T-helper 1 cell treated with Interleukin-12 subunit alpha and Interleukin-12 subunit beta and Interleukin-4 antibody, amounts not matched to agents 30 μg/mL and 1 μg/mL, for 36 hours (primary cell): ENCODE data around the gene PTGER4.
"Not testable (repeated sequence)": the region's sequence is repeated elsewhere in the genome, so short reads cannot be mapped to it uniquely, and the experiment has no call there.

Source experiments
- H3K27ac Mint-ChIP-seq: one replicate; pipeline ENCODE4 v1.8.0; 2021; ENCODE audit warnings: mild to moderate bottlenecking, mixed read lengths
- H3K27me3 Mint-ChIP-seq: one replicate; pipeline ENCODE4 v1.8.0; 2021; ENCODE audit warnings: low read depth, mixed read lengths
- H3K36me3 Mint-ChIP-seq: one replicate; pipeline ENCODE4 v1.8.0; 2021; ENCODE audit warnings: low read depth, mixed read lengths
- H3K4me1 Mint-ChIP-seq: one replicate; pipeline ENCODE4 v1.8.0; 2021; ENCODE audit warnings: low read depth, mixed read lengths
- H3K4me3 Mint-ChIP-seq: one replicate; pipeline ENCODE4 v1.8.0; 2021; ENCODE audit warnings: mild to moderate bottlenecking, moderate library complexity, mixed read lengths
- H3K9me3 Mint-ChIP-seq: one replicate; pipeline ENCODE4 v1.8.0; 2021; ENCODE audit warnings: mixed read lengths

PTGER4 gene

GRCh38 chr5:40655138-40655537, 24.6 kb upstream of the PTGER4 start:
- peak overlapping the region; percentile 91 for H3K4me3 Mint-ChIP-seq
- H3K36me3 Mint-ChIP-seq: peaks cover 11% of the 10 kb centered on the region
- peaks cover 16% of the 10 kb centered on the region for H3K9me3 Mint-ChIP-seq
- peaks cover 6% of the 10 kb centered on the region for H3K27me3 Mint-ChIP-seq
- peaks cover 61% of the 10 kb centered on the region for H3K4me1 Mint-ChIP-seq
- peak overlapping the region; percentile 95 for H3K27ac Mint-ChIP-seq

GRCh38 chr5:40656091-40656490, 23.6 kb upstream of the PTGER4 start:
- Mint-ChIP-seq H3K36me3 (peaks cover 11% of the 10 kb centered on the region), H3K9me3 (peaks cover 16% of the 10 kb centered on the region), H3K4me1 (peaks cover 56% of the 10 kb centered on the region)
- not testable (repeated sequence) for H3K4me3 Mint-ChIP-seq, H3K27me3 Mint-ChIP-seq, H3K27ac Mint-ChIP-seq

GRCh38 chr5:40656766-40657165, 22.9 kb upstream of the PTGER4 start:
- H3K4me1 Mint-ChIP-seq: peaks cover 55% of the 10 kb centered on the region
- H3K27me3 Mint-ChIP-seq: peaks cover 6% of the 10 kb centered on the region
- no peak overlapping the region for H3K27ac Mint-ChIP-seq
- peaks cover 11% of the 10 kb centered on the region for H3K36me3 Mint-ChIP-seq
- no peak overlapping the region for H3K4me3 Mint-ChIP-seq
- H3K9me3 Mint-ChIP-seq: peaks cover 16% of the 10 kb centered on the region

- peaks cover 21% of the 10 kb centered on the region for H3K4me1 Mint-ChIP-seq
- H3K36me3 Mint-ChIP-seq: peaks cover 11% of the 10 kb centered on the region
- peaks cover 6% of the 10 kb centered on the region for H3K27me3 Mint-ChIP-seq
- H3K4me3 Mint-ChIP-seq: no peak overlapping the region
- peaks cover 16% of the 10 kb centered on the region for H3K9me3 Mint-ChIP-seq
- no peak overlapping the region for H3K27ac Mint-ChIP-seq
Measured at GRCh38 chr5:40660751-40661150, 19.0 kb upstream of the PTGER4 start.

GRCh38 chr5:40665635-40666298, 13.9 kb upstream of the PTGER4 start:
- H3K27me3 Mint-ChIP-seq: no peaks in the 10 kb centered on the region
- peaks cover 13% of the 10 kb centered on the region for H3K4me1 Mint-ChIP-seq
- no peak overlapping the region for H3K4me3 Mint-ChIP-seq
- H3K36me3 Mint-ChIP-seq: no peaks in the 10 kb centered on the region
- no peaks in the 10 kb centered on the region for H3K9me3 Mint-ChIP-seq
- H3K27ac Mint-ChIP-seq: no peak overlapping the region

- H3K27me3 Mint-ChIP-seq: no peaks in the 10 kb centered on the region
- no peaks in the 10 kb centered on the region for H3K36me3 Mint-ChIP-seq
- H3K9me3 Mint-ChIP-seq: no peaks in the 10 kb centered on the region
- H3K4me1 Mint-ChIP-seq: peaks cover 13% of the 10 kb centered on the region
- no peak overlapping the region for H3K4me3 Mint-ChIP-seq
- H3K27ac Mint-ChIP-seq: no peak overlapping the region
Measured at GRCh38 chr5:40666657-40667056, 13.1 kb upstream of the PTGER4 start.

GRCh38 chr5:40667161-40667663, 12.5 kb upstream of the PTGER4 start:
- no peaks in the 10 kb centered on the region for H3K9me3 Mint-ChIP-seq
- no peak overlapping the region for H3K27ac Mint-ChIP-seq
- no peak overlapping the region for H3K4me3 Mint-ChIP-seq
- H3K36me3 Mint-ChIP-seq: no peaks in the 10 kb centered on the region
- H3K4me1 Mint-ChIP-seq: peaks cover 14% of the 10 kb centered on the region
- no peaks in the 10 kb centered on the region for H3K27me3 Mint-ChIP-seq

- H3K36me3 Mint-ChIP-seq: no peaks in the 10 kb centered on the region
- no peaks in the 10 kb centered on the region for H3K9me3 Mint-ChIP-seq
- no peak overlapping the region for H3K27ac Mint-ChIP-seq
- peaks cover 35% of the 10 kb centered on the region for H3K4me1 Mint-ChIP-seq
- no peaks in the 10 kb centered on the region for H3K27me3 Mint-ChIP-seq
- H3K4me3 Mint-ChIP-seq: no peak overlapping the region
Measured at GRCh38 chr5:40669606-40670390, 9.9 kb upstream of the PTGER4 start.

- Mint-ChIP-seq H3K27ac (no peak overlapping the region), H3K27me3 (no peaks in the 10 kb centered on the region), H3K4me3 (no peak overlapping the region), H3K4me1 (peaks cover 56% of the 10 kb centered on the region), H3K36me3 (no peaks in the 10 kb centered on the region), H3K9me3 (no peaks in the 10 kb centered on the region)
Measured at GRCh38 chr5:40672425-40672824, 7.3 kb upstream of the PTGER4 start.

GRCh38 chr5:40674661-40675235, 5.0 kb upstream of the PTGER4 start:
- Mint-ChIP-seq H3K27ac (no peak overlapping the region), H3K4me1 (peaks cover 59% of the 10 kb centered on the region), H3K9me3 (no peaks in the 10 kb centered on the region), H3K27me3 (no peaks in the 10 kb centered on the region), H3K36me3 (peaks cover 1% of the 10 kb centered on the region), H3K4me3 (no peak overlapping the region)

- H3K27me3 Mint-ChIP-seq: no peaks in the 10 kb centered on the region
- H3K9me3 Mint-ChIP-seq: no peaks in the 10 kb centered on the region
- peak overlapping the region; percentile 78 for H3K27ac Mint-ChIP-seq
- H3K36me3 Mint-ChIP-seq: peaks cover 5% of the 10 kb centered on the region
- H3K4me3 Mint-ChIP-seq: peak overlapping the region; percentile 23
- peaks cover 53% of the 10 kb centered on the region for H3K4me1 Mint-ChIP-seq
Measured at GRCh38 chr5:40675396-40676133, 4.2 kb upstream of the PTGER4 start.

GRCh38 chr5:40676613-40677343, 2.9 kb upstream of the PTGER4 start:
- Mint-ChIP-seq H3K4me1 (peaks cover 52% of the 10 kb centered on the region), H3K4me3 (peak overlapping the region; percentile 8), H3K36me3 (peaks cover 17% of the 10 kb centered on the region), H3K27me3 (no peaks in the 10 kb centered on the region), H3K27ac (peak overlapping the region; percentile 78), H3K9me3 (no peaks in the 10 kb centered on the region)

- Mint-ChIP-seq H3K27me3 (no peaks in the 10 kb centered on the region), H3K27ac (no peak overlapping the region), H3K9me3 (no peaks in the 10 kb centered on the region), H3K4me3 (no peak overlapping the region), H3K4me1 (peaks cover 49% of the 10 kb centered on the region), H3K36me3 (peaks cover 24% of the 10 kb centered on the region)
Measured at GRCh38 chr5:40677456-40677855, 2.3 kb upstream of the PTGER4 start.

- H3K9me3 Mint-ChIP-seq: no peaks in the 10 kb centered on the region
- no peak overlapping the region for H3K27ac Mint-ChIP-seq
- H3K36me3 Mint-ChIP-seq: peaks cover 29% of the 10 kb centered on the region
- H3K4me1 Mint-ChIP-seq: peaks cover 44% of the 10 kb centered on the region
- H3K4me3 Mint-ChIP-seq: peak overlapping the region; percentile 66
- H3K27me3 Mint-ChIP-seq: no peaks in the 10 kb centered on the region
Measured at GRCh38 chr5:40678026-40678425, 1.7 kb upstream of the PTGER4 start.
